Measurements from ENCODE around the gene DNMT3A.

Gene DNMT3A

GRCh38 chr2:25304826-25305596, 36.7 kb downstream of the DNMT3A start:
- DNase-seq (ENCODE audit: low spot score), result no peak

DNA sequence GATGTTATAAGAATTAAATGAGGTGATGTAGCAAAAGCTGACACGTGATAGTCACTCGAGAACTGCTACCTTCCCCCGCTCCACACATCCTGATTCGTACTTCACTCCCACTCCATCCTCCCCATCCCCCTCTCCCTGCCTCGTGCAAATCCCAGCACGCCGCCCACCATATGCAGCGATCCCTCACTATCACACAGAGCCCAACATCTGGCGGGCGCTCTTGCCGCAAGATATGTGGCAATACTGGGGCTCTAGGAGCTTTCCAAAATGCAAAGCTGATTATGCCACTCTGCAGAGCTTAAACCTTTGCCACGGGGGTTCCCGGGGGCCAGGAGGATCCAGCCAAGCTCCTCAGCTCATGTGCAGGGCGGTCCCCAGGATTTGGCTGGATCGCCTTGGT, 37.4 kb downstream of the DNMT3A start:
- no peak for DNase-seq (ENCODE audit: low spot score)

- DNase-seq (ENCODE audit: low spot score), result no peak
Measured at GRCh38 chr2:25303633-25304236, 38.0 kb downstream of the DNMT3A start.

DNA sequence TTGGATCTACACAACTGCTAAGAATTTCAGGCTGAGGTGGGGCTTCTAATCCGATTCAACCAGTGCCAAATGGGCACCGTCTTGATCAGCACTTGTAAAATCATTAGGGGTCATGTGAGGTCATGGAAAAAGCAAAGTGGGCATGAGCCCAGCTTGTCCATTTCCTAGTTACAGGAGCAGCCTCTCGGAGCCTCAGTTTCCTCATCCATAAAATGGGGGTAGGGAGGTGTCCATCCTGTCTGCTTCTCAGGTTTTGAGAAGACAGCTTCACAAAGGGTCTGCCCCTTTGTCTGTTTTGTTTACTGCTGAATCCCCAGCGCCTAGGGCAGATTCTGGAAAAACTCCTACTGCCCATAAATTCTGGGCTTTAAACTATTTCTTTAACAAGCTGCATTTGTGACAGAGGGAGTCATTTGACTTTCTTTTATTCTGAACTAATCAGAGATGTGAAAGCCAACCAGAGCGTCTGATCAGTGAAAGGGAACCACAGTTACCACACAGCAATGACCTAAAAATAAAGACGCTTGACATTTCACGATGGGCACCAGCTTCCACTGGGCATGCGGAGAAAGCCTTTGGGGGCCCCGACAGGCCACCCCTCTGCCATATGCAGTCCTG, 38.9 kb downstream of the DNMT3A start:
- no peak for DNase-seq (ENCODE audit: low spot score)

- no peak for DNase-seq (ENCODE audit: low spot score)
Measured at GRCh38 chr2:25301453-25302352, 40.0 kb downstream of the DNMT3A start.

DNA sequence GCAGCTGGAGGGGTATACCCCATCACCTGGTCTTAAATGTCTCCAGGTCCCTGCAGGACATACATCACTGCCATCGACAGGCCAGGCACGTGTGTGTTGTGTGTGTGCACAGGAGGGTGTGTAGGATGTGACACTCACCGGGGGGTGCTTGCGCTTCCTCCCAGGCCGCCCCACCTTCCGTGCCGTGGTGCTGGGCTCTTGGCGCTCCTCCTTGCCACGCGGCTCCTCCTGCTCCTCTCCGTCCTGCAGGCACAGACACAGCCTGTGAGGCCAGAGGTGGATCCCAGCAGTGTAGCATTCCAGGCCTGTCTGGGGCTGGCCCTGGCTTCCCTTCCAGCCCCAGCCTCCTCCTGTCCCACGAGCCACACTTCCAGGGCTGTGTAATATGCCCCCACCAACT, 41.7 kb downstream of the DNMT3A start:
- DNase-seq (ENCODE audit: low spot score), result no peak

DNA sequence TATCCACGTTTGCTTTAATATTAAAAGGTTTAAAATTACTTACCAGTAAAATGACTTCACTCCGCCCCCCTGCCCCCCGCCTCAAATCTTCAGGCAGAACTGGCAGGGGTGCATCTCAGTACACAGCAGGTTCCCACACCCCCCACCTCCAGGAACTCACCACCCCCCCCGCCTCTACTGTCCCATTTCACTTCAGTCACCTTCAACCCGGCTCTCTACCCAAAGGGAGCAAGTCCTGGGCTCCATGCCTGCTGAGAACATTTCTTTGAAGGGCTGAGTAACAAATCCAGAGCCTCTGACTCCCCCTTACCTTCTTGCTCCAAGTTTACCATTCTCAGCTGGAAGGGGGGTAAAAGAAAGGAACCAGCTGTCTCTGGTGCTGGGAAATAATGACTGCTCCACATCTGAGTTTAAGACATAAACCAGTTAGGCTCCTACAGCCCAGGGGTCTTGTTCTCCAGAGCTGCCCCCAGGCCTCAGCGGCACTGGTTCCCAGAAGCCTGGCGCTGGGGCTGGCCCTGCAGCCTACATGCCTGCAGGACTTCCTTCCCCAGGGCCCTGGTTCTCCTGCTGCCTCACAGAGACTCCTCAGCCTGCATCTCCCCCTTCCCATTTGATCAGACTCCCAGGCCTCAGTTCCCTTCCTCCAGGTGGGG, 42.8 kb downstream of the DNMT3A start:
- DNase-seq (ENCODE audit: low spot score), result no peak

DNA sequence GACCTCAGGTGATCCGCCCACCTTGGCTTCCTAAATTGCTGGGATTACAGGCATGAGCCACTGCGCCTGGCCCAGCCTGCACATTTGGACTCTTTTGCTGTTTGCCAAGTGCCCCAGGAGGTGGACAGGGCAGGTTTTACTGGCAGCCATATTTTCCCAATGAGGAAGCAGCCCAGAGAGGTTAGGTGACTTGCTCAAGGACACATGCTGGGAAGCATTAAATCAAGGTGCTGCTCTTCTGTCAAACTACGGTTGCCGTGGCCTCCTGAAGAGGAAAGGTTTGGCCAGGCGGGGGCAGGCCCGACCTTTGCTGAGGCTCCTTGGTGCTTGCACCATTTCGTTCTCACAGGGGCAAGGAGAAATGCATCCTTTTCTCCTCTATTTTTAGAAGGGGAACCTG, 44.0 kb downstream of the DNMT3A start:
- no peak for DNase-seq (ENCODE audit: low spot score)

GRCh38 chr2:25295621-25296020, 46.1 kb downstream of the DNMT3A start:
- DNase-seq (ENCODE audit: low spot score), result no peak

DNA sequence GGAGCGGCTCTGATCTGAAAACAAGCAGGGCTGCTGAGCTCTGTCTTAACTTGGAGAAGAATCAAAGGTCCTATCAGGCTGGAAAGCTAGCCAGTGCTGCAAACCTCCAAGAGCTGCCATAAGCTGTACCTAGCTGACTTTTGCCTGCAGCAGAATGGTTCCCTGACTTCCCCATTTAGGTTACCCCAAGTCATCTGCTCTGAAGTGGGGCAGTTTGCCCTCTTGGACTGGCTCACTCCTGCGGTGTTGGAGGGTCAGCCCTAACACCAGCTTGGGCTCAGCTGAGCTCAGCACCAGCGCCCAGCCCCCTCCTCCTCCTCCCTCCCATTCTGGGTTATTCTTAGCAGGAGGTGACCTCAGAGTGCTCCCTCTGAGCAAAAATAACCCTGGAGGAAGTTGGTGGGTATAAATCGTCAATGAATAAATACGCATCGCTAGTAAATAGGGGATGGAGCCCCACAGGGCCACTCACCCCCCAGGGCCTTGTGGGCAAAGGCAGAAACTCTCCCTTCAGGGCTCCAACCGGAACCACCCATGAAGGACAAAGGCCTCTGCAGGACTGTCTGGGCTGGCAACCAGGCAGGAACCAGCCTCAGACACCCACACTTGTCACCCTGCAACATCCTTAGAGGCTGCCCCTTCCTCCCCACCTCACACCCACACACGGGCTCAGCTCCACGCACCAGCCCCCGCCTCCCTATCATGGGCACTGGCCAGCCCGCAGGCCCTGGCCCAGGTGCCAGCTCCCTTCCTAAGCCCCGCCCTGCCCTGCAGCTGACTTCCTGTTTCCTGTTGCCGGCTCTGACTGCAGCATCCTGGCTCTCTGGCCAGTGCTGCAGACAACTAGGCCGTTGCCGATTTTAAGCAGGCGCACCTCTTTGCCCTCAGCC, 46.9 kb downstream of the DNMT3A start:
- DNase-seq (ENCODE audit: low spot score), result no peak

GRCh38 chr2:25293958-25294562, 47.7 kb downstream of the DNMT3A start:
- no peak for DNase-seq (ENCODE audit: low spot score)

- no peak for DNase-seq (ENCODE audit: low spot score)
Measured at GRCh38 chr2:25293145-25293544, 48.6 kb downstream of the DNMT3A start.

GRCh38 chr2:25292408-25292807, 49.3 kb downstream of the DNMT3A start:
- no peak for DNase-seq (ENCODE audit: low spot score)

DNA sequence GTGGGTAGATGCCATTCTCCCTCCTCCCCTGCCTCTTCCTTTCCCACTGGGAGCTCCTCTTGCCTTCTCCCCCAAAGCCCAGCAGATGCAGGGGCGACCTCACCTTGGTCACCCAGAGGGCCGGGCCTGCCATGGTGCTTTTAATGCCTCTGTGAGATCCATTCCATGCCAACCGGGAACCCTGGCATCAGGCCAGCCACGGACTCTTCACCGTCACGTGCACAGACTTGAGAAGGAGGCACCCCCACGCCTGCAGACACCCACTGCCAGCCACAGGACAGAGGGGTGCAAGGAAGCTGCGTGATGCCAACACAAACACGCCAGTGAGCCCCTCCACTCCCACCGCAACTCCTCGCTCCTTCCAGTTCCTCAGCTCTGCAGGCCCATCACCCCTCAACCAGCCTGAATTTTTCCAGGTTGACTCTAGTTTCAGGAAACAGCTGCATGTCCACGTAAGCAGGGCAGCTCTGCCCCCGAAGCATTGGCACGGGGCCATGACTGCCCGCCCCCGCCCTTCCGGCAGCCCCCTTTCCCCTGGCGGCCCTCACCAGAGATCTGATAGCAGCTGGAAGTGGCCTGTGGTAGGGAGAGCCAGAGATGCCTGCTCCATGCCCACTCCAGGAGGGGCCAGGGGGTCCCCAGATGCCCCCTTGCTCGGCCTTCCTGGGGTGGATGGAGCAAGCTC, 50.8 kb downstream of the DNMT3A start:
- DNase-seq (ENCODE audit: low spot score), result no peak

DNA sequence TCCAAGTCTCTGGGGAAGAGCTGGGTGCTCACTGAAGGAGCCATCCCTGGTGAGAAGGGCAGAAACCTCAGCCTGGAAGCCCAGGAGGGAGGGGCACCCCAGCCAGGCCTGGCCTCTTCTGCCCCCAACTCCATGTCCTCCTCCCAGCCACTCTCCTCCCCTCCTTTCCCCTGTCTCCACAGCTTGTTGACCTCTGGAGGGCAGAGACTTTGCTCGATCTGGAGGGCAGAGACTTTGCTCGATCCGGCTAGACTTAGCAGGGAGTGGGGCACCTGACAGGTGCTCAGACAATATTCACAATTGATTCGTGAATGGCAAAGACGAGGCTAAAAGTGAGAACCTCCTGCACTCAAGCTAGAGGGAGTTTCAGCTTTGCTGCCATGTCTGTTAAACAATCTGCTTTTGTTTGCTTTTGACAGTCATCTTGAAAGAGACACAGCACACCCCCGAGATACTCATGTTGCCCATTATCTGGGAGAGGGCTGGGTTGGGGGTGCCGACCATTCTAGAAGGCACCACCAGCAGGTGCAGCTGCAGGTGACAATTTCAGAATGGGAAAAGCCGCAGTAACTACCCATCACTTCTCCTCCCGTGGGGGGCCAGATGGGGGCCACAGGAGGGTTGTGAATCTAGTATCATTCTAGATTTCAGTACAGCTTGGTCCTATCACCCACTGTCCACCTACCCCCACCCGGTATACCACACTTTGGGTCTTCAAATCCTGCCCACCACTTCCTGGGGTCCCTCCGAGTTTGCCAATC, 54.8 kb downstream of the DNMT3A start:
- DNase-seq (ENCODE audit: low spot score), result no peak

DNA sequence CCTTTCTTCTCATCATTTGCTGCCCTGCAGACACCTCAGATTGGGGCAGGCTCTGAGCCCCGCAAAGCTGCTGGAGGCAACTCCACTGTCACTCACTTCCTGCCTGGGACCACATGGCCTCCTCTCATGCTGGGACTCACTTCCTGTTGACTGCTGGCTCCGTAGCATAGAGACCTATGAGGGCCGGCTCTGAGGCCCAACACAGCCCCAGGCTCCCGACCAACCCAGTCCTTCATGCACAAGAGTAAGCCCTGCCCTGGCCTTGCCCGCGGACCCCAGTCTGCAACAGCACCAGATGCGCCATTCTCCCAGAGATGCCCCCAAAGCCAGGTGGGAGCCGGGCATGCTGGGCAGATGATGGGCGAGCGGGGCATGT, 55.7 kb downstream of the DNMT3A start:
- no peak for DNase-seq (ENCODE audit: low spot score)

DNA sequence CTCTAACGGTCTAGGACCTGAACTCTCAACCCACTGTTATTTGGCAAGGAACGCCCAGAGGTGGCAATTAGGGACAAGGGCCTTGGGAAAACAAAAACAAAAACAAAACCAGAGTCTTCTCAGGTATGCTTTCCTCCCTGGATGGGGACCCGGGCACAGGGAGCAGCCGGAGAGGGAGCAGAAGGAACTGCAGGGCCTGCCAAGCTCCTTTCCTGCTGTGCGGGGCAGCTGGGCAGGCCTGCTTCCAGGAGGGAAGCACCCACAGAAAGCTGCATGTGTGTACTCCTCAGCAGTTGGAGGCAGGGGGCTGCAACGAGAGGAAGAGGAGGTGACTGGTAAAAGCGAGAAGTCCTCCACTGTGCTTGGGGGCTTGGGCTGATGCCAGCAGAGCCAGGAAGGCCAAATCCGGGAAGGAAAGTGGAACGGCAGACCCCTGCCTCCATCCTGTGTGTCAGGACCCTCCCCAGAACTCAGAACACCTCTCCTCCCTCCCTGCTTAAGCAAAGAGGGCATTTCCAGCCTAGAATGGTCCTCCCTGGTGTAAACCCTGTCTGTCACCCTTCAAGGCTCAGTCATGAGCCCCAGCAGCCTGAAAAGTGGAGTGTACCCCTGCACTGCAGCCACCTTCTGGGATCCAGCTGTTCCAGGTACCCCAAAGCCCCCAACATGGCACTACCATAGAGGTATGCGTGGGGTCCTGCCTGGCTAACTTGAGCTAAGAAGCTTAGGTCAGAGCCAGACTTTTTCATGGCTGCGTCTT, 56.3 kb downstream of the DNMT3A start:
- DNase-seq (ENCODE audit: low spot score), result no peak

DNA sequence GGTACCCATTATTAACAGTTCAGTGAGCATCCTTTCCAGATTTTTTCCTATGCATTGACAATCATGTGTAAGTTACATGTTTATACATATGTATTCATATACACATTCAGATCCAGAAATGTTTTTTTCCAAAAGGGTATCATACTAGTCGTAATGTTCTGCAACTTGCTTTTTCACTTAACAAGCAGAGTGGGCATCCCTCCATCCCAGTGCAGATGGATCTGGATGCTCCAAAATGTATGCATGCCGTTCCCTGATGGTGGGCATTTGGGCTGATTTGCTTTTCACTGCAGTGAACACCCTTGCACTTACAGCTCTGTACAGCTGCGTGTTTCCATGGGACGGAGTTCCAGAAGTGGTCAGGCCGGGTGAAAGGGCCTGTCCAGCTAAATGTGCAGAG, 57.0 kb downstream of the DNMT3A start:
- DNase-seq (ENCODE audit: low spot score), result no peak

Data from HuH-7 (cell line).